GM23338 (cell line): ENCODE data around the gene KAZN.

Experiments
- CREB1 ChIP-seq: fragments of 250-450 bp; sonication (Bioruptor Pico); IDR thresholded peaks from 2 replicates; pipeline ENCODE4 v1.5.0; 2020; ENCODE audit warnings: low read depth, mild to moderate bottlenecking, moderate library complexity
- EZH2 ChIP-seq: fragments of 200-600 bp; sonication (generic); IDR thresholded peaks from one replicate; pipeline ENCODE4 v1.8.0; 2017; ENCODE audit warnings: antibody characterized with exemption, mild to moderate bottlenecking, low read depth; ENCODE audit not compliant: unreplicated experiment
- EZH2phosphoT487 ChIP-seq: fragments of 200-600 bp; sonication (generic); IDR thresholded peaks from one replicate; pipeline ENCODE4 v1.8.1; 2018; ENCODE audit warnings: antibody characterized with exemption; ENCODE audit not compliant: unreplicated experiment
- JUNB ChIP-seq: IDR thresholded peaks from one replicate; pipeline ENCODE4 v1.6.1; 2016; ENCODE audit warnings: antibody characterized with exemption; ENCODE audit not compliant: unreplicated experiment
- NANOG ChIP-seq: IDR thresholded peaks from 2 replicates; pipeline ENCODE4 v1.6.1; 2016; ENCODE audit warnings: antibody characterized with exemption, borderline replicate concordance
- POLR2AphosphoS5 ChIP-seq: IDR thresholded peaks from 2 replicates; pipeline ENCODE4 v1.6.1; 2016; ENCODE audit warnings: antibody characterized with exemption, low read depth
- STAT1 ChIP-seq: IDR thresholded peaks from one replicate; pipeline ENCODE4 v1.6.1; 2016; ENCODE audit warnings: antibody characterized with exemption; ENCODE audit not compliant: unreplicated experiment
- ZNF114 ChIP-seq: fragments of 250-450 bp; sonication (Bioruptor Pico); IDR thresholded peaks from 2 replicates; pipeline ENCODE4 v1.5.0; 2020; ENCODE audit warnings: mild to moderate bottlenecking, moderate library complexity
- ZNF462 ChIP-seq: fragments of 250-450 bp; sonication (Bioruptor Pico); IDR thresholded peaks from 2 replicates; pipeline ENCODE4 v1.5.0; 2020; ENCODE audit warnings: mild to moderate bottlenecking, moderate library complexity
- TF ChIP-seq, protein P1 (sequence below), 2 experiments: fragments of 200-600 bp in 1 of 2; sonication (generic) in 1 of 2; conservative IDR thresholded peaks; 2 replicates each; pipeline versions ENCODE4 v1.5.1 to v1.6.1; 2016 to 2017; ENCODE audit warnings: antibody characterized with exemption in 2 of 2, low read depth in 2 of 2, mild to moderate bottlenecking in 2 of 2, moderate library complexity in 1 of 2
- TF ChIP-seq, protein P2 (sequence below): IDR thresholded peaks from one replicate; pipeline ENCODE4 v1.6.1; 2018; ENCODE audit warnings: antibody characterized with exemption; ENCODE audit not compliant: unreplicated experiment
- TF ChIP-seq, protein P3 (sequence below): IDR thresholded peaks from 2 replicates; pipeline ENCODE4 v1.6.1; 2016; ENCODE audit warnings: antibody characterized with exemption

DNA sequence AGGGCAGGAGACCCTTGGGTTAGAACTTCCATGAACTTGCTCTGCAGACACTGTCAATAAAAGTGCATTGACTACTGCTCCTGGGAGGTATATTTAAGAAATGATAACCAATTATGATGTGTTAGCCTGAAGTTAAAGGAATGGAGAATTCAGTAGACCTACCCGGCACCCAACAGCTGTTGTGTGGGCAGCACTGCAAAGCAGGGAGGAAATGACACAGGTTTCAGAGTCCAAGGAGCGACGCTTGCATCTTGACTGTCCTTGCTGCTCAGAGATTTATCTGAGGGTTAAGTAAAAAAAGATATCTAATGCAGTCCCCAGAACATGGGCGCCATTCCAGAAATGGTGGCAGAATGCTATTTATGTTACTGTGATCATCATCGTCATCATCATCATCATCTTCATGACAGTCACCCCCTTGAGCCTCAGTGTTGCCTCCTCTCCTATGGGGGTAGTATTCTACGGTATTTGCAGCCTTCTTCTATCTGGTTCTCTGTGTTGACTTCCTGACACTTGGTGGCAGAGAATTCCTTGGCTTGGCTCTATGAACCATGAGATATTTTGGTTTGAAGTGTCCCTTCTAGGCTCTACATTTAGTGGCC is 225.9 kb downstream of the KAZN start:
- TF ChIP-seq, protein P1, sequence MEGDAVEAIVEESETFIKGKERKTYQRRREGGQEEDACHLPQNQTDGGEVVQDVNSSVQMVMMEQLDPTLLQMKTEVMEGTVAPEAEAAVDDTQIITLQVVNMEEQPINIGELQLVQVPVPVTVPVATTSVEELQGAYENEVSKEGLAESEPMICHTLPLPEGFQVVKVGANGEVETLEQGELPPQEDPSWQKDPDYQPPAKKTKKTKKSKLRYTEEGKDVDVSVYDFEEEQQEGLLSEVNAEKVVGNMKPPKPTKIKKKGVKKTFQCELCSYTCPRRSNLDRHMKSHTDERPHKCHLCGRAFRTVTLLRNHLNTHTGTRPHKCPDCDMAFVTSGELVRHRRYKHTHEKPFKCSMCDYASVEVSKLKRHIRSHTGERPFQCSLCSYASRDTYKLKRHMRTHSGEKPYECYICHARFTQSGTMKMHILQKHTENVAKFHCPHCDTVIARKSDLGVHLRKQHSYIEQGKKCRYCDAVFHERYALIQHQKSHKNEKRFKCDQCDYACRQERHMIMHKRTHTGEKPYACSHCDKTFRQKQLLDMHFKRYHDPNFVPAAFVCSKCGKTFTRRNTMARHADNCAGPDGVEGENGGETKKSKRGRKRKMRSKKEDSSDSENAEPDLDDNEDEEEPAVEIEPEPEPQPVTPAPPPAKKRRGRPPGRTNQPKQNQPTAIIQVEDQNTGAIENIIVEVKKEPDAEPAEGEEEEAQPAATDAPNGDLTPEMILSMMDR (conservative IDR thresholded peaks at IDR 0.05; ENCODE audit: low read depth in 2 of 2): no peak
- no peak for TF ChIP-seq POLR2AphosphoS5
- TF ChIP-seq, protein P2, sequence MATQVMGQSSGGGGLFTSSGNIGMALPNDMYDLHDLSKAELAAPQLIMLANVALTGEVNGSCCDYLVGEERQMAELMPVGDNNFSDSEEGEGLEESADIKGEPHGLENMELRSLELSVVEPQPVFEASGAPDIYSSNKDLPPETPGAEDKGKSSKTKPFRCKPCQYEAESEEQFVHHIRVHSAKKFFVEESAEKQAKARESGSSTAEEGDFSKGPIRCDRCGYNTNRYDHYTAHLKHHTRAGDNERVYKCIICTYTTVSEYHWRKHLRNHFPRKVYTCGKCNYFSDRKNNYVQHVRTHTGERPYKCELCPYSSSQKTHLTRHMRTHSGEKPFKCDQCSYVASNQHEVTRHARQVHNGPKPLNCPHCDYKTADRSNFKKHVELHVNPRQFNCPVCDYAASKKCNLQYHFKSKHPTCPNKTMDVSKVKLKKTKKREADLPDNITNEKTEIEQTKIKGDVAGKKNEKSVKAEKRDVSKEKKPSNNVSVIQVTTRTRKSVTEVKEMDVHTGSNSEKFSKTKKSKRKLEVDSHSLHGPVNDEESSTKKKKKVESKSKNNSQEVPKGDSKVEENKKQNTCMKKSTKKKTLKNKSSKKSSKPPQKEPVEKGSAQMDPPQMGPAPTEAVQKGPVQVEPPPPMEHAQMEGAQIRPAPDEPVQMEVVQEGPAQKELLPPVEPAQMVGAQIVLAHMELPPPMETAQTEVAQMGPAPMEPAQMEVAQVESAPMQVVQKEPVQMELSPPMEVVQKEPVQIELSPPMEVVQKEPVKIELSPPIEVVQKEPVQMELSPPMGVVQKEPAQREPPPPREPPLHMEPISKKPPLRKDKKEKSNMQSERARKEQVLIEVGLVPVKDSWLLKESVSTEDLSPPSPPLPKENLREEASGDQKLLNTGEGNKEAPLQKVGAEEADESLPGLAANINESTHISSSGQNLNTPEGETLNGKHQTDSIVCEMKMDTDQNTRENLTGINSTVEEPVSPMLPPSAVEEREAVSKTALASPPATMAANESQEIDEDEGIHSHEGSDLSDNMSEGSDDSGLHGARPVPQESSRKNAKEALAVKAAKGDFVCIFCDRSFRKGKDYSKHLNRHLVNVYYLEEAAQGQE: no peak
- no peak for TF ChIP-seq EZH2
- TF ChIP-seq CREB1 (CRISPR knock-in tag): no peak
- TF ChIP-seq JUNB: no peak
- TF ChIP-seq EZH2phosphoT487: no peak
- TF ChIP-seq, protein P3, sequence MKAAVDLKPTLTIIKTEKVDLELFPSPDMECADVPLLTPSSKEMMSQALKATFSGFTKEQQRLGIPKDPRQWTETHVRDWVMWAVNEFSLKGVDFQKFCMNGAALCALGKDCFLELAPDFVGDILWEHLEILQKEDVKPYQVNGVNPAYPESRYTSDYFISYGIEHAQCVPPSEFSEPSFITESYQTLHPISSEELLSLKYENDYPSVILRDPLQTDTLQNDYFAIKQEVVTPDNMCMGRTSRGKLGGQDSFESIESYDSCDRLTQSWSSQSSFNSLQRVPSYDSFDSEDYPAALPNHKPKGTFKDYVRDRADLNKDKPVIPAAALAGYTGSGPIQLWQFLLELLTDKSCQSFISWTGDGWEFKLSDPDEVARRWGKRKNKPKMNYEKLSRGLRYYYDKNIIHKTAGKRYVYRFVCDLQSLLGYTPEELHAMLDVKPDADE: no peak
- TF ChIP-seq STAT1: no peak
- TF ChIP-seq ZNF462: no peak
- no peak for TF ChIP-seq ZNF114
- TF ChIP-seq NANOG: no peak
